ENCODE measurements around the gene TRH. TPM values are rescaled to one million over a fixed set of nuclear protein-coding genes. Genes with fewer than 3 reads are reported as not detected.
A peak's percentile ranks its signal among the peaks of the same experiment; 100 is the strongest.

The TRH gene
- not detected for total RNA-seq

GRCh38 chr3:129974564-129974832 lies at the start of gene TRH:
TSS of gene TRH (plus strand) at chr3:129974720. CDS start at chr3:129975817, 1,097 bp downstream.
- Histone ChIP-seq H3K9me3 (no peaks in the 10 kb centered on the region), H3K27ac (peak within 1 kb of the TSS in 1 of 2 donors; percentile 17), H3K4me3 (peak within 1 kb of the TSS; percentile 60), H3K36me3 (no peaks in the 10 kb centered on the region), H3K4me1 (ENCODE audit: control insufficient read depth in 1 of 2, low read depth in 2 of 2) (peaks cover 7 to 20% of the 10 kb centered on the region in 2 donors), H3K27me3 (replicated peaks; ENCODE audit: insufficient read depth) (peaks cover 14% of the 10 kb centered on the region)
- ATAC-seq (ENCODE audit: insufficient number of reproducible peaks, low FRiP score, low read depth) (no peak), DNase-seq (ENCODE audit: low spot score) (no peak)
- TF ChIP-seq CTCF (IDR thresholded peaks at IDR 0.05), result no peak

GRCh38 chr3:129927072-129927471 lies 47.4 kb upstream of the TRH start:
- DNase-seq (ENCODE audit: low spot score), result no peak
- no peak overlapping the region for H3K4me3 ChIP-seq
- ATAC-seq (ENCODE audit: insufficient number of reproducible peaks, low FRiP score, low read depth), result no peak
- no peak overlapping the region for H3K27ac ChIP-seq
- peaks cover 2% of the 10 kb centered on the region for H3K9me3 ChIP-seq
- no peaks in the 10 kb centered on the region for H3K4me1 ChIP-seq (ENCODE audit: control insufficient read depth in 1 of 2, low read depth in 2 of 2)
- H3K36me3 ChIP-seq, result no peaks in the 10 kb centered on the region
- no peaks in the 10 kb centered on the region for H3K27me3 ChIP-seq (replicated peaks; ENCODE audit: insufficient read depth)
- TF ChIP-seq CTCF (IDR thresholded peaks at IDR 0.05), result no peak

- H3K4me1 ChIP-seq (ENCODE audit: control insufficient read depth in 1 of 2, low read depth in 2 of 2), result no peaks in the 10 kb centered on the region
- no peaks in the 10 kb centered on the region for H3K36me3 ChIP-seq
- no peak overlapping the region for H3K4me3 ChIP-seq
- H3K27ac ChIP-seq, result no peak overlapping the region
- no peaks in the 10 kb centered on the region for H3K9me3 ChIP-seq
- ATAC-seq (ENCODE audit: insufficient number of reproducible peaks, low FRiP score, low read depth) (no peak), DNase-seq (ENCODE audit: low spot score) (no peak)
- no peak for TF ChIP-seq CTCF (IDR thresholded peaks at IDR 0.05)
- H3K27me3 ChIP-seq (replicated peaks; ENCODE audit: insufficient read depth), result no peaks in the 10 kb centered on the region
These were observed 45.1 kb upstream of the TRH start for GRCh38 chr3:129929383-129929782.

- DNase-seq (ENCODE audit: low spot score) (no peak), ATAC-seq (ENCODE audit: insufficient number of reproducible peaks, low FRiP score, low read depth) (no peak)
- Histone ChIP-seq H3K27me3 (replicated peaks; ENCODE audit: insufficient read depth) (no peaks in the 10 kb centered on the region), H3K4me1 (ENCODE audit: control insufficient read depth in 1 of 2, low read depth in 2 of 2) (no peaks in the 10 kb centered on the region), H3K4me3 (no peak overlapping the region), H3K9me3 (no peaks in the 10 kb centered on the region), H3K27ac (no peak overlapping the region), H3K36me3 (no peaks in the 10 kb centered on the region)
- no peak for TF ChIP-seq CTCF (IDR thresholded peaks at IDR 0.05)
These were observed 41.0 kb upstream of the TRH start for GRCh38 chr3:129933471-129933870.

- no peaks in the 10 kb centered on the region for H3K4me1 ChIP-seq (ENCODE audit: control insufficient read depth in 1 of 2, low read depth in 2 of 2)
- DNase-seq (ENCODE audit: low spot score) (no peak), ATAC-seq (ENCODE audit: insufficient number of reproducible peaks, low FRiP score, low read depth) (peak; percentile 40)
- no peaks in the 10 kb centered on the region for H3K36me3 ChIP-seq
- peak overlapping the region; percentile 44 for H3K4me3 ChIP-seq
- no peak overlapping the region for H3K27ac ChIP-seq
- no peaks in the 10 kb centered on the region for H3K9me3 ChIP-seq
- no peaks in the 10 kb centered on the region for H3K27me3 ChIP-seq (replicated peaks; ENCODE audit: insufficient read depth)
- TF ChIP-seq CTCF (IDR thresholded peaks at IDR 0.05), result peak; percentile 92
These were observed 40.0 kb upstream of the TRH start for GRCh38 chr3:129934234-129935123.

Data from thoracic aorta (tissue), 2 donors.